ENCODE data around the gene TFCP2L1. TPM values are rescaled to one million over a fixed set of nuclear protein-coding genes. Genes with fewer than 3 reads are reported as not detected.
"Not testable (repeated sequence)": the region's sequence is repeated elsewhere in the genome, so short reads cannot be mapped to it uniquely, and the experiment has no call there.

Gene TFCP2L1
- total RNA-seq, 1 donor from 2014 or later = 0.14 TPM

- intact Hi-C loops (cut with micrococcal nuclease) = no loop called here
- H3K36me3 ChIP-seq = no peaks in the 10 kb centered on the region
- TF ChIP-seq CTCF (IDR thresholded peaks at IDR 0.05; ENCODE audit: borderline replicate concordance) = no peak
- H3K27me3 ChIP-seq (ENCODE audit: low read depth) = peaks cover 57% of the 10 kb centered on the region
- H3K4me1 ChIP-seq = no peaks in the 10 kb centered on the region
- H3K9me3 ChIP-seq (replicated peaks) = no peaks in the 10 kb centered on the region
- H3K4me3 ChIP-seq = no peak overlapping the region
- H3K27ac ChIP-seq (replicated peaks) = no peak overlapping the region
- no peak for DNase-seq
Measured at GRCh38 chr2:121232626-121233265, 52.3 kb downstream of the TFCP2L1 start.

- H3K36me3 ChIP-seq = no peaks in the 10 kb centered on the region
- no peaks in the 10 kb centered on the region for H3K4me1 ChIP-seq
- intact Hi-C loops (cut with micrococcal nuclease) = no loop called here
- no peak overlapping the region for H3K27ac ChIP-seq (replicated peaks)
- H3K9me3 ChIP-seq (replicated peaks) = no peaks in the 10 kb centered on the region
- DNase-seq = no peak
- peaks cover 44% of the 10 kb centered on the region for H3K27me3 ChIP-seq (ENCODE audit: low read depth)
- H3K4me3 ChIP-seq = no peak overlapping the region
- no peak for TF ChIP-seq CTCF (IDR thresholded peaks at IDR 0.05; ENCODE audit: borderline replicate concordance)
Measured at GRCh38 chr2:121231385-121232000, 53.5 kb downstream of the TFCP2L1 start.

- Histone ChIP-seq H3K4me3 (no peak overlapping the region), H3K9me3 (replicated peaks) (no peaks in the 10 kb centered on the region), H3K4me1 (no peaks in the 10 kb centered on the region), H3K27me3 (ENCODE audit: low read depth) (peaks cover 21% of the 10 kb centered on the region), H3K36me3 (no peaks in the 10 kb centered on the region), H3K27ac (replicated peaks) (no peak overlapping the region)
- intact Hi-C loops (cut with micrococcal nuclease) = no loop called here
- no peak for DNase-seq
- TF ChIP-seq CTCF (IDR thresholded peaks at IDR 0.05; ENCODE audit: borderline replicate concordance) = no peak
Measured at GRCh38 chr2:121228521-121228920, 56.5 kb downstream of the TFCP2L1 start.

GRCh38 chr2:121227381-121228144, 57.4 kb downstream of the TFCP2L1 start:
- H3K27ac ChIP-seq (replicated peaks); DNase-seq; intact Hi-C loops (cut with micrococcal nuclease): not testable (repeated sequence)

GRCh38 chr2:121225681-121226080, 59.3 kb downstream of the TFCP2L1 start:
- H3K36me3 ChIP-seq; H3K4me3 ChIP-seq; H3K4me1 ChIP-seq; H3K9me3 ChIP-seq (replicated peaks); H3K27me3 ChIP-seq (ENCODE audit: low read depth); H3K27ac ChIP-seq (replicated peaks); intact Hi-C loops (cut with micrococcal nuclease); DNase-seq: not testable (repeated sequence)

More at GRCh38 chr2:121227381-121228144, 57.4 kb downstream of the TFCP2L1 start:
- peaks cover 17% of the 10 kb centered on the region for H3K27me3 ChIP-seq (ENCODE audit: low read depth)
- not testable (repeated sequence) for H3K4me1 ChIP-seq; H3K4me3 ChIP-seq; H3K36me3 ChIP-seq; H3K9me3 ChIP-seq (replicated peaks)

- Histone ChIP-seq H3K27me3 (ENCODE audit: low read depth) (peaks cover 10% of the 10 kb centered on the region), H3K27ac (replicated peaks) (no peak overlapping the region), H3K36me3 (no peaks in the 10 kb centered on the region), H3K4me1 (no peaks in the 10 kb centered on the region), H3K9me3 (replicated peaks) (no peaks in the 10 kb centered on the region), H3K4me3 (no peak overlapping the region)
- intact Hi-C loops (cut with micrococcal nuclease) = no loop called here
- TF ChIP-seq CTCF (IDR thresholded peaks at IDR 0.05; ENCODE audit: borderline replicate concordance) = no peak
- DNase-seq = no peak
Measured at GRCh38 chr2:121220995-121221394, 64.0 kb downstream of the TFCP2L1 start.

All from left ventricle myocardium inferior (tissue), 1 donor.